ENCODE results near the gene PRDM15. TPM values are rescaled to one million over a fixed set of nuclear protein-coding genes. Genes with fewer than 3 reads are reported as not detected.

Gene PRDM15
- polyA plus RNA-seq, 1 donor (not counting 4 experiments of a cell fraction or from before 2014, with no cell fraction given) = 5.2 TPM

DNA sequence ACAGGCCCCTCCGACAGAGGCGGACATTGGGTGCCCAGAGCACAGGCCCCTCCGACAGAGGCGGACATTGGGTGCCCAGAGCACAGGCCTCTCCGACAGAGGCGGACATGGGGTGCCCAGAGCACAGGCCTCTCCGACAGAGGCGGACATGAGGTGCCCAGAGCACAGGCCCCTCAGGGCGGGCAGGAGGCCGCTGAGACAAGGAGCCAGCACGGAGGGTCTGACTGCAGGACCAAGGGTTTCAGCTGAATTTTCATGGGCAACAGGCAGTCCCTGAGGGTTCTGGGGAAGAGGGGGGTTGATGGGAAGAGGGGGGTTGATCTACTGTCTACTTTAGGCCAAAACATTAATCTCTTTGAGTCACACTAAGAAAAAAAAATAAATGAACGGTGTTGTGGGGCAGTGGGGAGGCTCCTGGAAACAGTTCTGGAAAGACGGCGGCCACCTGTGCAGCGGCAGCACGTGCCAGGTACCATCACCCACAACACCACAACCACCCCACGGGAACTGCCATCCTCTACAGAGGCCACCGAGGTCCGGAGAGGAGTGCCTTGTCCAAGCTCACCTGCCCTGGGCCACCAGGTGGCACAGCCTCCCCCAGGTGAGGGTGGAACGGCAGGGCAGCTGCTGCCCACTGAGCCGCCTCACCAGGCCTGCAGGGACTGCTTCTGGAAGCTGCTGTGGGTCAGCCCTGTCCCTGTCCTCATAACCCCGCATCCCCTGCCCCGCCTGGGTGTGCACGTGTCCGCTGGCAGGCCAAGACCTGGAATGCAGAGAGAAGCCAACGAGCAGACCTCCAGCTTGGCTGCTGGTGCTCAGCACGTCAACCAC is 20.5 kb downstream of the PRDM15 start:
- DNase-seq (ENCODE audit: low read depth, low spot score) (no peak), FAIRE-seq (no peak)
- no peak overlapping the region for H3K4me2 ChIP-seq (ENCODE audit: control insufficient read depth, extremely low read depth, insufficient read depth, low read depth, low read length)
- H2AFZ ChIP-seq (ENCODE audit: control insufficient read depth, low read length) = no peak overlapping the region
- H3K9me3 ChIP-seq (ENCODE audit: control insufficient read depth, low read depth, low read length) = no peaks in the 10 kb centered on the region
- no peak overlapping the region for H3K4me3 ChIP-seq (ENCODE audit: control insufficient read depth in 2 of 3, extremely low read depth in 1 of 3, insufficient read depth in 2 of 3, low read depth in 1 of 3, low read length in 3 of 3)
- H4K20me1 ChIP-seq (ENCODE audit: control insufficient read depth, extremely low read depth, insufficient read depth, low read length) = no peaks in the 10 kb centered on the region
- dilution Hi-C loops (cut with MboI; ENCODE audit: extremely low pct_ligation_motif_present, low sequenced_read_pairs) = no loop called here
- H3K79me2 ChIP-seq (ENCODE audit: control insufficient read depth, insufficient read depth, low read length) = peaks cover 2% of the 10 kb centered on the region
- H3K9ac ChIP-seq (ENCODE audit: control insufficient read depth, extremely low read depth, insufficient read depth, low read length) = no peak overlapping the region
- H3K4me1 ChIP-seq (ENCODE audit: control insufficient read depth, extremely low read depth, insufficient read depth, low read length) = no peaks in the 10 kb centered on the region
- H3K36me3 ChIP-seq (ENCODE audit: control insufficient read depth in 2 of 2, extremely low read depth in 1 of 2, insufficient read depth in 2 of 2, low read length in 2 of 2) = peaks cover 16 to 22% of the 10 kb centered on the region in 2 experiments
- H3K27ac ChIP-seq (ENCODE audit: control insufficient read depth, insufficient read depth, low read length) = no peak overlapping the region
- no peaks in the 10 kb centered on the region for H3K27me3 ChIP-seq (ENCODE audit: control insufficient read depth, extremely low read depth, insufficient read depth, low read length)
- no peaks in the 10 kb centered on the region for H3K9me1 ChIP-seq (ENCODE audit: control insufficient read depth, extremely low read depth, insufficient read depth, low read length)
- TF ChIP-seq EZH2 (IDR thresholded peaks at IDR 0.05; ENCODE audit: low read length) = no peak
- TF ChIP-seq, protein P1, sequence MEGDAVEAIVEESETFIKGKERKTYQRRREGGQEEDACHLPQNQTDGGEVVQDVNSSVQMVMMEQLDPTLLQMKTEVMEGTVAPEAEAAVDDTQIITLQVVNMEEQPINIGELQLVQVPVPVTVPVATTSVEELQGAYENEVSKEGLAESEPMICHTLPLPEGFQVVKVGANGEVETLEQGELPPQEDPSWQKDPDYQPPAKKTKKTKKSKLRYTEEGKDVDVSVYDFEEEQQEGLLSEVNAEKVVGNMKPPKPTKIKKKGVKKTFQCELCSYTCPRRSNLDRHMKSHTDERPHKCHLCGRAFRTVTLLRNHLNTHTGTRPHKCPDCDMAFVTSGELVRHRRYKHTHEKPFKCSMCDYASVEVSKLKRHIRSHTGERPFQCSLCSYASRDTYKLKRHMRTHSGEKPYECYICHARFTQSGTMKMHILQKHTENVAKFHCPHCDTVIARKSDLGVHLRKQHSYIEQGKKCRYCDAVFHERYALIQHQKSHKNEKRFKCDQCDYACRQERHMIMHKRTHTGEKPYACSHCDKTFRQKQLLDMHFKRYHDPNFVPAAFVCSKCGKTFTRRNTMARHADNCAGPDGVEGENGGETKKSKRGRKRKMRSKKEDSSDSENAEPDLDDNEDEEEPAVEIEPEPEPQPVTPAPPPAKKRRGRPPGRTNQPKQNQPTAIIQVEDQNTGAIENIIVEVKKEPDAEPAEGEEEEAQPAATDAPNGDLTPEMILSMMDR (optimal IDR thresholded peaks at IDR 0.05 in 1 of 3, IDR thresholded peaks at IDR 0.05 in 1 of 3, conservative IDR thresholded peaks at IDR 0.05 in 1 of 3; ENCODE audit: extremely low read depth in 1 of 3, insufficient read depth in 2 of 3, low read length in 3 of 3) = peak in 1 of 3 experiments; percentile 4

DNA sequence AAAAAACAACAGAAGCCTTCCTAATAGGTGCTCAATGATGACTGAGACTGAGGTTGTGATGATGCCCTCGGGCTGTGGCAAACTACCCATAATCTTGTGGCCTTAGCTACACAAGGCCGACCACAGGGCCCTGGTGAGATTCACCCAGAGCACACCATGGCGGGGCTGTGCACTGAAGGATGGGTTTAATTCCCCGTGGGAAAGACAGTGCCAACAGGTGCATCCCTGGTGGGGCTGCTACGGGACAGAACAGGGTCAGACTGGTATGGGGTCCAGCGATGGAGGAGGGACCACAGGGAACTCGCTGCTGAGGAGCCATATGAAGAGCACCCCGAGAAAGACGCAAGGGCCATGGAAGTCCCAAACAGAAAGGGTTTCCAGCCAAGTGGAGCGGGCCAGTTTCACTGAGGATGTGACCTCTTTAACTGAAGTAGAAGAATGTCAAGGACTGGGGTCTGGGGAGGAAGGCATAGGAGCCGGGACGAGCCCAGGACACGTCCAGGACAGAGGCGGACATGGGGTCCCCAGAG is 21.3 kb downstream of the PRDM15 start:
- no peaks in the 10 kb centered on the region for H3K27me3 ChIP-seq (ENCODE audit: control insufficient read depth, extremely low read depth, insufficient read depth, low read length)
- no peak overlapping the region for H3K4me3 ChIP-seq (ENCODE audit: control insufficient read depth in 2 of 3, extremely low read depth in 1 of 3, insufficient read depth in 2 of 3, low read depth in 1 of 3, low read length in 3 of 3)
- H3K36me3 ChIP-seq (ENCODE audit: control insufficient read depth in 2 of 2, extremely low read depth in 1 of 2, insufficient read depth in 2 of 2, low read length in 2 of 2) = peaks cover 23 to 24% of the 10 kb centered on the region in 2 experiments
- H3K27ac ChIP-seq (ENCODE audit: control insufficient read depth, insufficient read depth, low read length) = no peak overlapping the region
- no peaks in the 10 kb centered on the region for H4K20me1 ChIP-seq (ENCODE audit: control insufficient read depth, extremely low read depth, insufficient read depth, low read length)
- H3K9me1 ChIP-seq (ENCODE audit: control insufficient read depth, extremely low read depth, insufficient read depth, low read length) = no peaks in the 10 kb centered on the region
- no peak for TF ChIP-seq EZH2 (IDR thresholded peaks at IDR 0.05; ENCODE audit: low read length)
- no peak overlapping the region for H2AFZ ChIP-seq (ENCODE audit: control insufficient read depth, low read length)
- H3K79me2 ChIP-seq (ENCODE audit: control insufficient read depth, insufficient read depth, low read length) = peaks cover 2% of the 10 kb centered on the region
- no peak overlapping the region for H3K4me2 ChIP-seq (ENCODE audit: control insufficient read depth, extremely low read depth, insufficient read depth, low read depth, low read length)
- no peak for DNase-seq (ENCODE audit: low read depth, low spot score)
- dilution Hi-C loops (cut with MboI; ENCODE audit: extremely low pct_ligation_motif_present, low sequenced_read_pairs) = no loop called here
- no peak overlapping the region for H3K9ac ChIP-seq (ENCODE audit: control insufficient read depth, extremely low read depth, insufficient read depth, low read length)
- H3K4me1 ChIP-seq (ENCODE audit: control insufficient read depth, extremely low read depth, insufficient read depth, low read length) = no peaks in the 10 kb centered on the region
- no peaks in the 10 kb centered on the region for H3K9me3 ChIP-seq (ENCODE audit: control insufficient read depth, low read depth, low read length)
- no peak for FAIRE-seq
